Measurements from ENCODE around the gene AURKAIP1. TPM values are rescaled to one million over a fixed set of nuclear protein-coding genes. Genes with fewer than 3 reads are reported as not detected.
"Not testable (repeated sequence)": the region's sequence is repeated elsewhere in the genome, so short reads cannot be mapped to it uniquely, and the experiment has no call there.

AURKAIP1 gene
- 174 TPM for total RNA-seq
- long read RNA-seq, transcript AURKAIP1-204 (4 exons, 875 nt) = minor isoform, 59 of 249 reads
- long read RNA-seq, transcript AURKAIP1-201 (4 exons, 798 nt) = minor isoform, 9 of 249 reads
- long read RNA-seq, transcript AURKAIP1-202 (4 exons, 1,047 nt) = major isoform, 134 of 249 reads
- long read RNA-seq, transcript AURKAIP1-203 (3 exons, 1,072 nt) = minor isoform, 11 of 249 reads
- long read RNA-seq, partial matches to known transcripts = 30 of 249 reads
- long read RNA-seq, other reads (novel, unspliced or antisense) = 6 of 249 reads

DNA sequence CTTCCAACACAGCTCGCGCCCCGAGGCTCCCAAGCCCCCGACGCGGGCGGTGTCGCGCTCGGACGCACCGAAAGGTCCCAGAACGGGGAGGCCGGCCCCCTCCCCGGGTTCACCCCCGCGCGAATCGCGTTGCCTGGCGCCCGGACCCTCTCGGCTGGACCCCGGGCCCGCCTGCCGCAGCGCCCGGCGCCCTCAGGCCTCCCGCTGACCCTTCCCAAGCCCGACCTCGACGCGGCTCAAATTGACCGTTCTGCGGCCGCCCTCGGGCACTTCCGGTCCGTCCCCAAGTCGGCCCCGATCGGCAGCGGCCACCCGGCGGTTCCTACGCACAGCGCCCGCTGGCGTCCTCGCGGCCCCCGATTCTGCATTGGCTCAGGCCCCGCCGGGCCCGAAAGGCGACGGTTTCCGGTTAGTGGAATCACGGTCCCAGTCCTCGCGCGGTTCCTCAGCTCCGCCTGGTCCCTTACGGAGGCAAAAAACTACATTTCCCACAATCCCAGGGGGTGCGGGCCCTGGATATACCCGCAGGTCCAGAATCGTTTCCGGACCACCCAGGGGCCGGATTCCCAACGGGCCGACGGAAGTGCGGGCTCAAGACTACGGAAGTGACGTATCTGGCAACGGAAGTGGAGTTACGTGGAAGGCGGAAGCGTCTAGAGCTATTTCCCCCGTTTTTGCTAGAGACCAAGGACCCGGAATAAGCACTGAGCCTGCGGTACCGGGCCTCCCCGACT is at the start of gene AURKAIP1:
Gene AURKAIP1 (minus strand): TSS at position 279 of the 734 bp plus-strand sequence. CDS start 451 bp downstream, outside the sequence.
- peak; percentile 98 for DNase-seq (ENCODE audit: low spot score)
- intact Hi-C loops (cut with DNase I) = loop anchor here (2.0 to 5.0 kb wide), 3 partner anchors 26 to 253 kb away; partner anchors contain the start of genes DVL1 and MRPL20

DNA sequence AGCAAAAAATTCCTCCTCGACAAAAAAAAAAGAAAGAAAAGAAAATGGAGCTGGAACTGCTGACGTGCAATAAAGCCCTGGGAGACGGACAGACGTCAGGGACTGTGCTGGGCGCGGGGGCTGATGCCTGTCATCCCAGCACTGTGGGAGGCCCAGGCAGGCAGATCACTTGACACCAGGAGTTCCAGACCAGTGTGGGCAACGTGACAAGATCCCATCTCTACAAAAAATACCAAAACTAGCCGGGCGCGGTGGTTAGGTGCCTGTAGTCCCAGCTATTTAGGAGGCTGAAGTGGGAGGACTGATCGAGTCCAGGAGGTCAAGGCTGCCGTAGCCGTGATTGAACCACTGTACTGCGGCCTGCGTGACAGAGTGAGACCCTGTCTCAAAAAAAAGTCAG is 49.7 kb upstream of the AURKAIP1 start:
- no peak for DNase-seq (ENCODE audit: low spot score)
- intact Hi-C loops (cut with DNase I) = no loop called here

DNA sequence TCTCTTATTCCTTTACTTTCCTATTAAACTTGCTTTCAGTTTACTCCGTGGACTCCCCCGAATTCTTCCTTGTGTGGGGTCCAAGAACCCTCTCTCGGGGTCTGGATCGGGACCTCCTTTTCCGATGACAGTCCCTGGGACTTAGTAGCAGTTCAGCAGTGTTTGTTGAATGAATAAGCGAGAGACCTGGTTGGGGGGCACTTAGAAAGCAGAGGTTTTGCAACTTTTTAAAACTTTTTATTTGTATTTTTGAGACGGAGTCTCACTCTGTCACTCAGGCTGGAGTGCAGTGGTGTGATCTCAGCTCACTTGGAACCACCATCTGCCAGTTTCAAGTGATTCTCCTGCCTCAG is 48.2 kb upstream of the AURKAIP1 start:
- intact Hi-C loops (cut with DNase I) = no loop called here
- no peak for DNase-seq (ENCODE audit: low spot score)

DNA sequence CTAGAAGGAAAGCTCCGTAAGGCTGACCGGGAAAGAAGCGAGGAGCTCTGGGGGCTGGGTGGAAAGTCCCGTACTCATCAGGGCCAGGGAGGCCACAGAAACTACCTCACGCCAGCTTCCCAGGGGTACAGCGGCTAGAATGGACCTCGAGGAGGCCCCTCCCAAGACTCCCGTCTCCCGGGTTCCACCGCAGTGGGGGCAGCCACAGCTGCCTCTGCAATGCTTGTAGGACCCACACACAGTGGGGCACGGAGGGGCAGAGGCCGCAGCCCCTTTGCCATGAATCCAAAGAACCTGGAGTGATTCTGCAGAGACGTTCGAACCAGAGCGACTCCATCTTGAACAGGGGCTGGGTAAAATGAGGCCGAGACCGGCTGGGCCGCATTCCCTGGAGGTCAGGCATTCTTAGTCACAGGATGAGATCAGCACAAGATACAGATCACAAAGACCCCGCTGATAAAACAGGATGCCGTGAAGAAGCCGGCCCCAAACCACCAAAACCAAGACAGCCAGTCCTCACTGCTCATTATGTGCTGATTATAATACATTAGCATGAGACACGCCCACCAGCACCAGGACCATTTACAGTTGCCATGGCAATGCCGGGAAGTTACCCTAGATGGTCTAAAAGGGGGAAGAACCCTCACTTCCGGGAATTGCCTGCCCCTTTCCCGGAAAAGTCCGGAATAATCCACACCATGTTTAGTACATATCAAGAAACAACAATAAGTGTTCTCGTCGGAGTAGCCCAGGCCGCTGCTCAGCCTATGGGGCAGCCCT is 47.6 kb upstream of the AURKAIP1 start:
- intact Hi-C loops (cut with DNase I) = no loop called here
- DNase-seq (ENCODE audit: low spot score) = no peak

DNA sequence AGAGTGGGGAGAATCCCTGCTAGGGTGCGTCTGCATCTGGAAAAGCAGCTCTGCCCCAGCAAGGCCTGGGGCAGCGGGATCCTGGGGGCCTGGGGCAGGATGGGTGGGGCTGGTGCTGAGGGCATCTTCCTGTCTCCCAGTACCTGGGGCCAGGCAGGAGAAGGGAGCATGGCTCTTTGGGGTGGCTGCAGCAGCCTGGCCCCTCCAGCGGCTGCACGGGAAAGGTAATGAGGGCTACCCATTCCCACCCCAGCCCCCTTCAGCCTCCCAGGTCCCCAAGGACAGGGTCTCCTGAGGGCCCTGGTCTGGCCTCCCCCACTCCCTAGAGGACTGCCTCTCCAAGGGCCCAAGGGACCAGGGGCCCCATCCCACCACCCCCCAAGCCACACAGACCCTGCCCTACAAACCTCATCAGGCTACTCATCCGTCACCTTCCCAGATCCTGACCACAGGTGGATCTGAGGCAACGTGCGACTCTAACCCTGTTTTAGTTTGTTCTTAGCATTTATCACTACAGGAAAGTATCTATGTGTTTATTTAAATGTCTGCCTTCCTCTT is 47.0 kb upstream of the AURKAIP1 start:
- intact Hi-C loops (cut with DNase I) = no loop called here
- no peak for DNase-seq (ENCODE audit: low spot score)

DNA sequence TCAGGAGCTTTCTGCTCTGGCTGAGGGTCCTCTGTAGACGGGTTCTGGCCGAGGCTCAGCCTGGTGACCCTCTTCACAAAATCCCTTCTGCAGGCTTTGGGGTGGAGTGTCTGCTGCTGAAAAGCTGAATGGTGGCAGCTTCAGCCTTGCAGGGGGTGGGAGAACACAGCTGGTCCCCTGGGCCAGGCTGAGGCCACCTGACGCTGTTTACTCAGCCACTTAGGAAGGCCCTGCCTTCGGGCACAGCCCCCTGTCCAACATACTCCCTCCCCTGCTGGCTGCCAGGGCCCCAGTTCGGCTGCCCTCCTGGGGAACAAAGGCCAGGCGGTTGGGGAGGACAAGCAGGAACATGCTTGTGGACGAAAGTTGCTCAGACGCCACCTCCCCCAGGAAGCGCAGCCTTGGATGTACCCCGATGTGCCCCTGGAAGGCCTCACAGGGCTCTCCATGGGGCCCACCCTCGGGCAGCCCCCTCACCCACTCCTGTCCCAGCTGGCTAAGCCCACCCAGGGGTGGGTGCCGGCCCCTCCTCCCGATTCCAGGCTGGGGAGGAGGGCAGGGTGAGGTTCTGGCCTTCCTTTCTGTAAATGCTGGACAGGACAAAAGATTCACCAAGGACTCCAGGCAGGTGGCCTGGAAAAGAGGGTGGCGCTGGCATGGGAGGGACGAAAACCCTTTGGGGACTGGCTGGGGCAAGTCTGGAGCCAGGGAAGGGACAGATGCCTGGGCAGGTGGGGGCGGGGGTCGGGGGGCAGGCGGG is 46.3 kb upstream of the AURKAIP1 start, which contains the start of gene ANKRD65:
Gene ANKRD65 (minus strand): TSS at position 130 of the 760 bp plus-strand sequence. CDS start 271 bp downstream, outside the sequence.
- intact Hi-C loops (cut with DNase I) = no loop called here
- no peak for DNase-seq (ENCODE audit: low spot score)

DNA sequence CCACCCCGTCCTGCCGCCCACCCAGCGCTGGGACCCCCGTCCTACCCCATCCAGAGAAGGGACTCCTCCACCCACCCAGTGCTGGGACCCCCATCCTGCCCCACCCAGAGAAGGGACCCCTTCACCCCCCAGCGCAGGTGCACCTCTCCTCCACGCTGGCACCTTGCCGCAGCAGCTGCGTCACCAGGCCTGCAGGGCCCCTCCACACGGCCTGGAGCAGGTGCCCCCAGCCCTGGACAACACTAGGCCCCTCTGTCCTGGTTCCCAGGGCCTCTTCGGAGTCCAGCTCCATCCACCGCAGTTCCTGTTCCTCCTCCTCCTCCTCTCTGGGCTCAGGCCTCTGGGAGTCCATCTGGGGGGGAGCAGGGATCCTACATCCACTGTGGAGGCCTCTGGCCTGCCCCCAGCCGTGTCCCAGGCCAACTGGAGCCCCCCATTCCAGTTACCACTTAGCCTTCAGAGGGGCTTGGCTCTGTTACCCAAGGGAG is 45.7 kb upstream of the AURKAIP1 start:
- no peak for DNase-seq (ENCODE audit: low spot score)
- intact Hi-C loops (cut with DNase I) = no loop called here

DNA sequence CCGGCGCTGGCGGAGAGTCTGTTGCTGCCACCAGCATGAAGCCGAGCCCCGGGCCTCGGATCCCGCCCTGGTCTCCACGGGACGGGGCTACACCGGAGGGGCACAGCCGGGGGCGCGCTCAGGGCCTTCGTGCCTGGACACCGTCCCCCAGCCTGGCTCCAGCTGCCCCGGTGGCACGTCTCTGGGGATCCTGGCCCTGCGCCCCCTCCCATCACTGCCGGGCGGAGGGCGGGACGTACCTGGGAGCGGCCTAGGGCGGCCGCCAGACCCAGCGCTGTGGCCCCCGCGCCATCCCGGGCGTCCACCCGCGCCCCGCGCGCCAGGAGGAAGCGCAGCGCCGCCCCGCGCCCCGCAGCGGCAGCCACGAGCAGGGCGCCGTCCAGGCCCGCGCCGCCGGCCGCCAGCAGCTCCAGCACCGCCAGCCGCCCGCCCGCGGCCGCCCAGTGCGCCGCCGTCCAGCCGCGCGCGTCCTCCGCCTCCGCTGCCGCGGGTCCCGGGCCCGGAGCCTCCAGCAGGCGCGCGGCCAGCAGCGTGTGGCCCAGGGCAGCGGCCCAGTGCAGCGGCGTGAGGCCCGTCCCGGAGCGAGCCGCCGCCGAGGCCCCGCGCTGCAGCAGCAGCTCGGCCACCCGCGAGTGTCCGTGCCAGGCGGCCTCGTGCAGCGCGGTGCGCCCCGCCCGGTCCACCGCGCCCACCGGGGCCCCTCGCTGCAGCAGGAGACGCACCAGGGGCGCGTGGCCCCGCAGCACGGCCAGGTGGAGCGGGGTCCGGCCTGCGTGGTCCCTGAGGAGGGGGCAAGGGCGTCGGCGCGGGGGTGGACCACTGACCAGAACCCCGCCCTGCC is 45.0 kb upstream of the AURKAIP1 start:
- intact Hi-C loops (cut with DNase I) = no loop called here
- DNase-seq (ENCODE audit: low spot score) = no peak

DNA sequence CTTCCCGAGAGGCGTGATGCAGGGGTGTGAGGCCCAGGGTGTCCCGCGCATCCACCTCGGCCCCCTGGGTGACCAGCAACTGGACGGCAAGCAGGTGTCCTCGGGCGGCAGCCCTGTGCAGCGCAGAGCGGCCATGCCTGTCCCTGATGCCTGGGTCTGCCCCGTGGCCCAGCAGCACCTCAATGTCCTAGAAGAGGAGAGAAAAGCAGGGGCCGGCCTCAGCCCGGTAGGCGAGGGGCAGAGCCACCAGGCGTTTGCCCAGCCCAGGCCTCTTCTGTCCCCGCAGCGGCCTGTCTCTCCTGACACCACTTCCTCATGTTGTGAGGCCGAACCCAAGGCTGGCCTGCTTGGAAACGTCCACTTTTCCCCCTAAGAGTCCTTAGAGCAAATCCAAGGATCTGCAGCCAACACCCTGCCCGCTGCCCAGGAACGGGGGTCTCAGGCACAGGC is 44.4 kb upstream of the AURKAIP1 start:
- DNase-seq (ENCODE audit: low spot score) = no peak
- intact Hi-C loops (cut with DNase I) = no loop called here

DNA sequence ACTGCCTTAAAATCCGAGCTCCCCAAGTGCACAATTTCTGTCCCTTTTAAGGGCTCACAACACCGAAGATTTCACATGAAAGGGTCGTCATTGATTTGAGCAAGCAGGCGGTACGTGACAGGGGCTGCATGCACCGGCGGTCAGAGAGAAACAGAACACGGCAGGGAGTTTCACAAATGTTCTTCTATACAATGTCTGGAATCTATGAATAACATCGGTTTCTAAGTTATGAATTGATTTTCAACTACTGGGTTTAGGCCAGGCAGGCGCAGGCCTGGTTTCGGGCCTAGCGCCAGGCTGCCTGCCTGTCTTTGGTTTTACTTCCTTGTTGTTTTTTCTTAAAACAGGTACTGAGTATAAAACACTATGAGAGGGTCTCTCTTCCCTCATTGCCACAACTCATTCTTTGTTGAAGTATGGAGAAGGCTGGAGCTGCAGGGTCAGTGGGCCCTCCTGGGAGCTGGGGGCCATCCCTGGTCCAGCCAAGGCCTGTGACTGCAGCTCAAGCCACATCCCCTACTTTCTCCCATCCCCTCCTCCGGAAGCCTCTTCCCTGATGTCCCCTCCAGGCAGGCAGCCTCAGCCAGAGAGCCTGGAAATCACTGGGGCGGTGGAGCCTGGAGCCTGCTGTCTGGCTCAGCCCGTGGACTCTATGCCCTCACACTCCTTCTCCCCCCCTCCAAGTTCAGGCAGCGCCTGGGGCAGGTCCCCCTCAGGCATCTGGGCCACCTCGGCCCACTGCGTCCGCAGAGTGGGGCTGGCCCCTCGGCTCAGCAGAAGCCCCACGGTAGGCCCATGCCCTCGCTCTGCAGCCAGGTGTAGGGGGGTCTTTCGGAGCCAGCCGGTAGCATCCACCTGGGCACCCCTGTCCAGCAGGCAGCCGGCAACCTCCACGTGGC is 43.7 kb upstream of the AURKAIP1 start:
- no peak for DNase-seq (ENCODE audit: low spot score)
- intact Hi-C loops (cut with DNase I) = no loop called here

DNA sequence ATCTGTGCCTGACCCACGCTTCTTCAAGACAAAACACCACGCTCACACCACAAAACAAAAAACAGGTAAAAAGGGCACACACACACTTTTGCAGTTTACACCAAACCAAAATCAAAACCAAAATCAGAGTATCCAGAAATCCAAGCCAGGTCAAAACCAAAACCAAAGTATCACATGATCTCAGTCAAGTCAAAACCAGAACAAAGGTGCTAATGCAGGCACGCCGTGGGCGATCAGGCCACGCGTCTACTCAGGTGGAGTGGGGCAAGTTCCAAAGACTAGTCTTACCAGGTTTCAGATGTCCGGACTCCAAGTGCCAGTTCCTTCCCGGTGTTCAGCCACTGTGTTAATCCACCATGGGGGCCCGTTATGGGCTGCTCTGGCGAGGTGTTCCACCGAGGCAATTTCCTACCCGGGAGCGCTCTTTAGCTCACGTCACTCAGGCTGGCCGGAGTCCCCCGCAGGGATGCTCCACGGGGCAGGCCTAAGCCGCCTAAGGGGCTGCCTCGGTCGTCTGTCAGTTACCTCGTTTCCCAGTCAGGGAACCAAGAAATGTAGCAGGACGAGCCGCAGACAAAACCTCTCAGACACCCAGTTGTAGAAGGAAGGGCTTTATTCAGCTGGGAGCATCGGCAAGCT is 42.9 kb upstream of the AURKAIP1 start:
- DNase-seq (ENCODE audit: low spot score); intact Hi-C loops (cut with DNase I): not testable (repeated sequence)

DNA sequence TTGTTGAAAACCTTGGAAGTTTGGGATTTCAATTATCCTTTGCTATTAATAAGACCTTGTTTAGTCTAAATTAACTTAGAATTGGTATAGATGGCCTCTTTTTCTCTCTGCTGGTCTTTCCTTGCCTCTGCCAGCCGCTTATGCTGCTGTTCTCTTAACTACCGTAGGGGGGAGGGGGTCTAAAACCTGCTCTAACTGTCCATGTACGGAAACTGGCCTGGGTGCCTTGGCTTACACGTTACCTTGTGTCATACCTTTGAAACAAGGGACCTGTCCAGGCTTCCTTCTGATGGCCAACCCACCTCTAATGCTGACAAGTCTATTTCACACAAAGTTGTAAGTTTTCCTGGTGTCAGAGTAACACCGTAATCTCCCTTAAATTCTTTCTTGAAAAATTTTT is 42.4 kb upstream of the AURKAIP1 start:
- intact Hi-C loops (cut with DNase I); DNase-seq (ENCODE audit: low spot score): not testable (repeated sequence)

DNA sequence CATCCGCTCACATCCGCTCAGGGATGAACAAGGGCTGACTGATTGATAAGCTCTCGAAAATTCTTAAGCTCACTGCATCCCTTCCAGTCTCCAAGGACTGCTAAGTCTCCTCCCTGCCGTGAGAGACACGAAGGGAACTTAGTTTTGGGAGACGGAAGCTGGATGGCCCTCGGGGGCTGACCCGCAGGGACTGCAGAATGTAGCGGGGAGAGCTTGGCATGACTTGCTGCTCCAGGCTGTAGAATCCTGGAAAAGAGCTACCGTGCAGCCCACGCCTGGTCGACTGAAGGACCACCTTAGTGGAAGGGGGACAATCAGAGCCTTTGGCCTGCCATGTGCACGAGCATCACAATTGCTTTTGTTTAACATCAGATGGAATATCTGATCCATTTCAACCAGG is 40.7 kb upstream of the AURKAIP1 start:
- no peak for DNase-seq (ENCODE audit: low spot score)
- intact Hi-C loops (cut with DNase I) = no loop called here

DNA sequence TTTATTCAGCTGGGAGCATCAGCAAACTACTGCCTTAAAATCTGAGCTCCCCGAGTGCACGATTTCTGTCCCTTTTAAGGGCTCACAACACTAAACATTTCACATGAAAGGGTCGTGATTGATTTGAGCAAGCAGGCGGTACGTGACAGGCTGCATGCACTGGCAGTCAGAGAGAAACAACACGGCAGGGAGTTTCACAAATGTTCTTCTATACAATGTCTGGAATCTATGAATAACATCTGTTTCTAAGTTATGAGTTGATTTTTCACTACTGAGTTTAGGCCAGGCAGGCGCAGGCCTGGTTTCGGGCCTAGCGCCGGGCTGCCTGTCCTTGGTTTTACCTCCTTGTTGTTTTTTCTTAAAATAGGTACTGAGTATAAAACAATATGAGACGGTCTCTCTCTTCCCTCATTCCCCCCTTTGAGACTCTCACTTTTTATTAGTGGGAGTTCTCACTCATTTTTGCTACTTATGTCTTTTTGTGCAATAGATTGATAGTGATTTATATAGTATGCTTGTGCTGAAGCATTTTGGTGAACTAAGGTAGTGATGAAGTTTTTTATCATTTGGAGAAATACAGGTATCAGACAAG is 37.4 kb upstream of the AURKAIP1 start:
- intact Hi-C loops (cut with DNase I); DNase-seq (ENCODE audit: low spot score): not testable (repeated sequence)

DNA sequence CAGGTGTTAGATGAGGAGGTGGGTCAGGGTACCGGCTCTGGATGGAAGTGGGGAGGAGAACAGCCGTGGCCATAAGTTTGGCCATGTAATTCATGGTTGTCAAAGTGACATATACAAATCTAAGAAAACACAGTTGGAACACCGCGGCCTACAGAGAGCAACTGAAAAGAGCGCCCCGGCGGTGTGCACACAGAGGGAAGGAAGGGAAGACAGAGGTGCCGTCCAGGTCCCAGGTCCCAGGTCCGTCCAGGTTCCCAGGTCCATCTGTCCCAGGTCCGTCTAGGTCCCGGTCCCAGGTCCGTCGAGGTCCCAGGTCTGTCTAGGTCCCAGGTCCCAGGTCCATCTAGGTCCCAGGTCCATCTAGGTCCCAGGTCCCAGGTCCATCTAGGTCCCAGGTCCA is 36.6 kb upstream of the AURKAIP1 start:
- intact Hi-C loops (cut with DNase I) = no loop called here
- DNase-seq (ENCODE audit: low spot score) = no peak

DNA sequence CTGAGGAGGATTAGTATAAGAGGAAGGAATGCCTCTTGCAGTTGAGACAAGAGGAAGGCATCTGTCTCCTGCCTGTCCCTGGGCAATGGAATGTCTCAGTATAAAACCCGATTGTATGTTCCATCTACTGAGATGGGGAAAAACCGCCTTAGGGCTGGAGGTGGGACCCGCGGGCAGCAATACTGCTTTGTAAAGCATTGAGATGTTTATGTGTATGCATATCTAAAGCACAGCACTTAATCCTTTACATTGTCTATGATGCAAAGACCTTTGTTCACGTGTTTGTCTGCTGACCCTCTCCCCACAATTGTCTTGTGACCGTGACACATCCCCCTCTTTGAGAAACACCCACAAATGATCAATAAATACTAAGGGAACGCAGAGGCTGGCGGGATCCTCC is 35.2 kb upstream of the AURKAIP1 start:
- intact Hi-C loops (cut with DNase I) = not testable (repeated sequence)

More for the DNA sequence above, 35.2 kb upstream of the AURKAIP1 start:
- DNase-seq (ENCODE audit: low spot score) = not testable (repeated sequence)
